Rectal smooth muscle tissue (tissue), 1 donor: ENCODE data around the gene TANK.
"Not testable (repeated sequence)": the region's sequence is repeated elsewhere in the genome, so short reads cannot be mapped to it uniquely, and the experiment has no call there.

Experiments used
- H3K27ac ChIP-seq: one replicate; pipeline ENCODE4 v1.7.0; 2013; ENCODE audit warnings: low read depth, low read length, inconsistent platforms
- H3K27me3 ChIP-seq: one replicate; pipeline ENCODE4 v1.7.0; 2013; ENCODE audit warnings: low read length; ENCODE audit not compliant: control insufficient read depth, insufficient read depth
- H3K36me3 ChIP-seq: one replicate; pipeline ENCODE4 v1.7.0; 2013; ENCODE audit warnings: low read length; ENCODE audit not compliant: control insufficient read depth, insufficient read depth
- H3K4me1 ChIP-seq: one replicate; pipeline ENCODE4 v1.7.0; 2013; ENCODE audit warnings: low read length; ENCODE audit not compliant: control insufficient read depth, insufficient read depth
- H3K4me3 ChIP-seq: one replicate; pipeline ENCODE4 v1.7.0; 2013; ENCODE audit warnings: low read length
- H3K9ac ChIP-seq: one replicate; pipeline ENCODE4 v1.7.0; 2013; ENCODE audit warnings: low read length

Gene TANK

GRCh38 chr2:161243905-161244304 is 83.7 kb downstream of the TANK start:
- Histone ChIP-seq H3K4me3 (no peak overlapping the region), H3K4me1 (no peaks in the 10 kb centered on the region), H3K27ac (no peak overlapping the region)

GRCh38 chr2:161244387-161245260 is 84.4 kb downstream of the TANK start:
- H3K36me3 ChIP-seq, H3K4me1 ChIP-seq, H3K27me3 ChIP-seq, H3K9ac ChIP-seq, H3K27ac ChIP-seq: not testable (repeated sequence)
- H3K4me3 ChIP-seq, result peak overlapping the region; percentile 55

More at GRCh38 chr2:161243905-161244304, 83.7 kb downstream of the TANK start:
- Histone ChIP-seq H3K27me3 (no peaks in the 10 kb centered on the region), H3K36me3 (no peaks in the 10 kb centered on the region), H3K9ac (no peak overlapping the region)

GRCh38 chr2:161245261-161245553 is 85.0 kb downstream of the TANK start:
- no peak overlapping the region for H3K4me3 ChIP-seq
- H3K9ac ChIP-seq, result no peak overlapping the region
- no peaks in the 10 kb centered on the region for H3K27me3 ChIP-seq
- no peaks in the 10 kb centered on the region for H3K36me3 ChIP-seq
- no peak overlapping the region for H3K27ac ChIP-seq
- no peaks in the 10 kb centered on the region for H3K4me1 ChIP-seq

GRCh38 chr2:161245671-161246070 is 85.4 kb downstream of the TANK start:
- no peak overlapping the region for H3K9ac ChIP-seq
- no peaks in the 10 kb centered on the region for H3K36me3 ChIP-seq
- H3K27me3 ChIP-seq, result no peaks in the 10 kb centered on the region
- H3K4me3 ChIP-seq, result no peak overlapping the region
- no peak overlapping the region for H3K27ac ChIP-seq
- no peaks in the 10 kb centered on the region for H3K4me1 ChIP-seq

- Histone ChIP-seq H3K9ac (no peak overlapping the region), H3K27ac (no peak overlapping the region), H3K4me1 (no peaks in the 10 kb centered on the region), H3K27me3 (no peaks in the 10 kb centered on the region), H3K4me3 (no peak overlapping the region), H3K36me3 (no peaks in the 10 kb centered on the region)
Observed at GRCh38 chr2:161246281-161246680, 86.1 kb downstream of the TANK start.

- Histone ChIP-seq H3K36me3 (no peaks in the 10 kb centered on the region), H3K27ac (no peak overlapping the region), H3K9ac (no peak overlapping the region), H3K27me3 (no peaks in the 10 kb centered on the region), H3K4me3 (no peak overlapping the region), H3K4me1 (no peaks in the 10 kb centered on the region)
Observed at GRCh38 chr2:161250864-161251436, 90.7 kb downstream of the TANK start.

- no peak overlapping the region for H3K9ac ChIP-seq
Observed at GRCh38 chr2:161257123-161257952, 97.1 kb downstream of the TANK start.

GRCh38 chr2:161265874-161266273 is 105.6 kb downstream of the TANK start:
- Histone ChIP-seq H3K27ac (no peak overlapping the region), H3K4me3 (no peak overlapping the region), H3K36me3 (no peaks in the 10 kb centered on the region), H3K27me3 (no peaks in the 10 kb centered on the region), H3K4me1 (no peaks in the 10 kb centered on the region), H3K9ac (no peak overlapping the region)

More at GRCh38 chr2:161257123-161257952, 97.1 kb downstream of the TANK start:
- Histone ChIP-seq H3K27ac (no peak overlapping the region), H3K27me3 (no peaks in the 10 kb centered on the region), H3K36me3 (no peaks in the 10 kb centered on the region), H3K4me3 (no peak overlapping the region), H3K4me1 (no peaks in the 10 kb centered on the region)

GRCh38 chr2:161269111-161269510 is 108.9 kb downstream of the TANK start:
- H3K27me3 ChIP-seq, result no peaks in the 10 kb centered on the region
- no peak overlapping the region for H3K27ac ChIP-seq
- H3K9ac ChIP-seq, result no peak overlapping the region
- H3K4me3 ChIP-seq, result no peak overlapping the region
- H3K4me1 ChIP-seq, result no peaks in the 10 kb centered on the region
- no peaks in the 10 kb centered on the region for H3K36me3 ChIP-seq

GRCh38 chr2:161273038-161273760 is 113.0 kb downstream of the TANK start:
- H3K36me3 ChIP-seq, result no peaks in the 10 kb centered on the region
- no peak overlapping the region for H3K27ac ChIP-seq
- no peak overlapping the region for H3K4me3 ChIP-seq
- no peaks in the 10 kb centered on the region for H3K4me1 ChIP-seq
- no peaks in the 10 kb centered on the region for H3K27me3 ChIP-seq
- no peak overlapping the region for H3K9ac ChIP-seq

GRCh38 chr2:161278564-161279229 is 118.5 kb downstream of the TANK start:
- H3K9ac ChIP-seq, H3K27me3 ChIP-seq, H3K36me3 ChIP-seq, H3K4me3 ChIP-seq, H3K27ac ChIP-seq, H3K4me1 ChIP-seq: not testable (repeated sequence)
